IMR-90 (cell line): ENCODE measurements around the gene ARRDC3. TPM values are rescaled to one million over a fixed set of nuclear protein-coding genes. Genes with fewer than 3 reads are reported as not detected.
"Not testable (repeated sequence)": the region's sequence is repeated elsewhere in the genome, so short reads cannot be mapped to it uniquely, and the experiment has no call there.

Source experiments
- ATAC-seq: fragments of 200-7000 bp; cut with Tn5 transposase; 2 replicates; pipeline ENCODE4 v1.9.1; 2020; ENCODE audit warnings: low read depth, mild to moderate bottlenecking, moderate library complexity
- BruUV-seq: library from RNA; stranded (reverse); fragments of 400-500 nt; replicated peaks from 2 replicates; lab custom pipeline; 2021; lab: Mats Ljungman, UMichigan
- CTCF ChIA-PET: fragments of 300-600 bp; formaldehyde crosslinking; extraction: SDS; loops from one replicate; lab custom pipeline; 2021; ENCODE audit warnings: antibody characterized with exemption; lab: Yijun Ruan, JAX
- POLR2A ChIA-PET: fragments of 300-600 bp; sonication (Branson Sonifier 250); formaldehyde crosslinking; loops from one replicate; lab custom pipeline; 2022; ENCODE audit warnings: antibody characterized with exemption; ENCODE audit not compliant: unreplicated experiment; lab: Charles Lee
- DNase-seq: peaks from one replicate; pipeline ENCODE4 v3.0.0; 2013
- H2AFZ ChIP-seq: replicated peaks from 2 replicates; pipeline ENCODE3; 2013; ENCODE audit warnings: low read length, mild to moderate bottlenecking; ENCODE audit not compliant: poor library complexity
- H2AK5ac ChIP-seq: 2 replicates; pipeline ENCODE4 v1.6.1; 2013; ENCODE audit warnings: low read depth, low read length, inconsistent platforms
- H2AK9ac ChIP-seq: replicated peaks from 2 replicates; pipeline ENCODE3; 2013; ENCODE audit warnings: mild to moderate bottlenecking, low read depth, low read length, moderate library complexity; ENCODE audit not compliant: poor library complexity
- H2BK120ac ChIP-seq: 2 replicates; pipeline ENCODE4 v1.6.1; 2013; ENCODE audit warnings: low read depth, low read length, inconsistent platforms
- H2BK15ac ChIP-seq: 3 replicates; pipeline ENCODE4 v1.6.1; 2013; ENCODE audit warnings: low read depth, low read length, inconsistent platforms
- H2BK20ac ChIP-seq: 2 replicates; pipeline ENCODE4 v1.6.1; 2013; ENCODE audit warnings: low read depth, mild to moderate bottlenecking, inconsistent platforms, low read length, moderate library complexity
- H2BK5ac ChIP-seq: 2 replicates; pipeline ENCODE4 v1.6.1; 2013; ENCODE audit warnings: mild to moderate bottlenecking, low read depth, low read length, inconsistent platforms; ENCODE audit not compliant: poor library complexity, severe bottlenecking
- H3K14ac ChIP-seq: replicated peaks from 2 replicates; pipeline ENCODE4 v1.6.1; 2013; ENCODE audit warnings: low read depth, low read length, inconsistent platforms
- H3K18ac ChIP-seq: 2 replicates; pipeline ENCODE4 v1.6.1; 2013; ENCODE audit warnings: low read depth, low read length, control low read depth
- H3K23ac ChIP-seq: 2 replicates; pipeline ENCODE4 v1.6.1; 2013; ENCODE audit warnings: low read depth, low read length, inconsistent platforms
- H3K27ac ChIP-seq: 2 replicates; pipeline ENCODE4 v1.5.1; 2013; ENCODE audit warnings: mild to moderate bottlenecking, control low read depth, low read length; ENCODE audit not compliant: insufficient read depth
- H3K27me3 ChIP-seq: 2 replicates; pipeline ENCODE4 v1.6.1; 2013; ENCODE audit warnings: low read length; ENCODE audit not compliant: control insufficient read depth, insufficient read depth
- H3K36me3 ChIP-seq: 2 replicates; pipeline ENCODE4 v1.6.1; 2013; ENCODE audit warnings: low read length, mixed read lengths; ENCODE audit not compliant: control insufficient read depth, insufficient read depth
- H3K4ac ChIP-seq: 2 replicates; pipeline ENCODE4 v1.6.1; 2013; ENCODE audit warnings: low read depth, low read length, inconsistent platforms
- H3K4me1 ChIP-seq: 2 replicates; pipeline ENCODE4 v1.6.1; 2013; ENCODE audit warnings: low read length, mixed read lengths; ENCODE audit not compliant: control insufficient read depth, insufficient read depth
- H3K4me2 ChIP-seq: 2 replicates; pipeline ENCODE4 v1.6.1; 2013; ENCODE audit warnings: low read depth, mild to moderate bottlenecking, control low read depth, low read length, moderate library complexity
- H3K4me3 ChIP-seq: 2 replicates; pipeline ENCODE4 v1.5.1; 2013; ENCODE audit warnings: low read depth, mild to moderate bottlenecking, control low read depth, low read length, moderate library complexity; ENCODE audit not compliant: insufficient read depth
- H3K56ac ChIP-seq: 2 replicates; pipeline ENCODE4 v1.6.1; 2013; ENCODE audit warnings: low read length, inconsistent platforms; ENCODE audit not compliant: insufficient read depth; ENCODE audit errors: extremely low read depth
- H3K79me1 ChIP-seq, 2 experiments: 2 replicates each; pipeline ENCODE4 v1.6.1; 2013; ENCODE audit warnings: low read length in 2 of 2, inconsistent platforms in 1 of 2, low read depth in 1 of 2
- H3K9ac ChIP-seq: 2 replicates; pipeline ENCODE4 v1.6.1; 2013; ENCODE audit warnings: low read depth, low read length, control low read depth
- H3K9me1 ChIP-seq: 2 replicates; pipeline ENCODE4 v1.6.1; 2013; ENCODE audit warnings: low read length, inconsistent platforms; ENCODE audit not compliant: insufficient read depth
- H3K9me3 ChIP-seq: 2 replicates; pipeline ENCODE4 v1.6.1; 2013; ENCODE audit warnings: low read length; ENCODE audit not compliant: control insufficient read depth, insufficient read depth
- H4K20me1 ChIP-seq: 2 replicates; pipeline ENCODE4 v1.6.1; 2013; ENCODE audit warnings: low read length, inconsistent platforms; ENCODE audit not compliant: insufficient read depth
- H4K5ac ChIP-seq: 2 replicates; pipeline ENCODE4 v1.6.1; 2013; ENCODE audit warnings: mild to moderate bottlenecking, low read depth, low read length, control low read depth
- H4K8ac ChIP-seq, 2 experiments: 2 replicates each; pipeline ENCODE4 v1.6.1; 2013; ENCODE audit warnings: low read depth in 2 of 2, low read length in 2 of 2, control low read depth in 1 of 2, inconsistent platforms in 1 of 2
- H4K91ac ChIP-seq: 2 replicates; pipeline ENCODE4 v1.6.1; 2013; ENCODE audit warnings: low read depth, low read length, inconsistent platforms; ENCODE audit not compliant: insufficient read depth
- WGBS, 2 experiments: methylation state at CpG; one replicate each; pipeline versions ENCODE4 v1.1.5 to v1.1.7; 2013; ENCODE audit warnings: missing lambda C conversion rate in 2 of 2; ENCODE audit not compliant: insufficient read length in 1 of 2; ENCODE audit errors: extremely low coverage in 2 of 2; 5-methylcytosine and 5-hydroxymethylcytosine counted together
- dilution Hi-C: fragments of 300-500 bp; cut with HindIII; formaldehyde crosslinking; loops from one replicate; pipeline ENCODE4 v1.14.3; 2018; ENCODE audit warnings: low sequenced_read_pairs; ENCODE audit not compliant: unreplicated experiment
- in situ Hi-C: fragments of 300-500 bp; cut with MboI; formaldehyde crosslinking; loops from 3 replicates; pipeline ENCODE4 v1.14.3; 2019; ENCODE audit warnings: low sequenced_read_pairs, inconsistent platforms, mixed read lengths
- intact Hi-C: fragments of 100-400 bp; cut with micrococcal nuclease; formaldehyde crosslinking; loops from 2 replicates; pipeline ENCODE4 v1.10.0; 2022
- polyA plus RNA-seq, 3 experiments: library from polyadenylated mRNA; depleted of rRNA; stranded (reverse); fragments of >200 nt; gene quantifications; 2 replicates each; pipeline ENCODE4 v1.2.3, GENCODE V29; 2012; ENCODE audit warnings: low replicate concordance in 1 of 3
- total RNA-seq: library from RNA; depleted of rRNA; stranded (reverse); fragments of >200 nt; gene quantifications from 2 replicates; pipeline ENCODE4 v1.2.3, GENCODE V29; 2012

ARRDC3 gene
- total and polyA plus RNA-seq, 2 of the 4 experiments (the other 2 are of a cell fraction) = 19.3 to 86.7 TPM

DNA sequence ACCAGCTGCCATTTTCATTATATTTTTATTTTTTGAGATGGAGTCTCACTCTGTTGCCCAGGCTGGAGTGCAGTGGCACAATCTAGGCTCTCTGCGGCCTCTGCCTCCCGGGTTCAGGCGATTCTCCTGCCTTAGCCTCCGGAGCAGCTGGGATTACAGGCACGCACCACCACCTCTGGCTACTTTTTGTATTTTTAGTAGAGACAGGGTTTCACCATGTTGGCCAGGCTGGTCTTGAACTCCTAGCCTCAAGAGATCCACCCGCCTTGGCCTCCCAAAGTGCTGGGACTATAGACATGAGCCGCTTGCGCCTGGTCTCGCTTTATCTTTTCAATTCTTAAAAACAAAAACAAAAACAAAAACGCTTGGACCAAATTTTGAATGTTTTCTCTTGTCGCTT is 2.5 kb upstream of the ARRDC3 start:
- H3K4me2 ChIP-seq, H2BK5ac ChIP-seq, H2BK15ac ChIP-seq, H4K91ac ChIP-seq, H4K20me1 ChIP-seq, H3K4me1 ChIP-seq, H4K5ac ChIP-seq, dilution Hi-C loops, H3K9me3 ChIP-seq, H3K56ac ChIP-seq, H2AFZ ChIP-seq, H3K27ac ChIP-seq, H3K36me3 ChIP-seq, H2AK9ac ChIP-seq, H3K27me3 ChIP-seq, H2BK120ac ChIP-seq, BruUV-seq, H4K8ac ChIP-seq, H3K18ac ChIP-seq, H2AK5ac ChIP-seq, H3K9me1 ChIP-seq, DNase-seq, POLR2A ChIA-PET, ATAC-seq, H3K9ac ChIP-seq, H3K4me3 ChIP-seq, H2BK20ac ChIP-seq, H3K14ac ChIP-seq, H3K4ac ChIP-seq, H3K79me1 ChIP-seq, H3K23ac ChIP-seq: not testable (repeated sequence)
- WGBS, 2 experiments = no CpG with 5 or more reads among the region's 11 CpGs
- intact Hi-C loops (loop anchor here (1.0 kb wide), 1 partner anchor 453 kb away; no protein-coding TSS in a partner anchor), in situ Hi-C loops (loop anchor here (5.0 kb wide), 1 partner anchor 288 kb away; no protein-coding TSS in a partner anchor)
- CTCF ChIA-PET = interaction anchor here (0.9 to 4.1 kb wide), 26 partner anchors 8 to 580 kb away, joined by 3 to 38 read pairs (median 5); no protein-coding TSS in a partner anchor
